Skeletal muscle satellite cell (primary cell): ENCODE data around the gene LRIG1.
A peak's percentile ranks its signal among the peaks of the same experiment; 100 is the strongest.

ENCODE experiments used
- H3K27me3 ChIP-seq: 2 replicates; pipeline ENCODE4 v1.7.0; 2013; ENCODE audit warnings: low read length; ENCODE audit not compliant: control insufficient read depth, insufficient read depth
- H3K36me3 ChIP-seq: 2 replicates; pipeline ENCODE4 v1.7.0; 2013; ENCODE audit warnings: mild to moderate bottlenecking, control low read depth, low read length; ENCODE audit not compliant: insufficient read depth
- H3K4me1 ChIP-seq: 2 replicates; pipeline ENCODE4 v1.7.0; 2013; ENCODE audit warnings: low read length; ENCODE audit not compliant: control insufficient read depth, insufficient read depth
- H3K4me2 ChIP-seq: 2 replicates; pipeline ENCODE4 v1.7.0; 2013; ENCODE audit warnings: mild to moderate bottlenecking, low read length
- H3K4me3 ChIP-seq: 2 replicates; pipeline ENCODE4 v1.7.0; 2013; ENCODE audit warnings: low read length
- H3K9ac ChIP-seq: 2 replicates; pipeline ENCODE4 v1.7.0; 2013; ENCODE audit warnings: mild to moderate bottlenecking, low read depth, low read length, moderate library complexity
- H3K9me3 ChIP-seq: replicated peaks from 2 replicates; pipeline ENCODE4 v1.7.0; 2013; ENCODE audit warnings: mild to moderate bottlenecking, control low read depth, low read length

The LRIG1 gene

DNA sequence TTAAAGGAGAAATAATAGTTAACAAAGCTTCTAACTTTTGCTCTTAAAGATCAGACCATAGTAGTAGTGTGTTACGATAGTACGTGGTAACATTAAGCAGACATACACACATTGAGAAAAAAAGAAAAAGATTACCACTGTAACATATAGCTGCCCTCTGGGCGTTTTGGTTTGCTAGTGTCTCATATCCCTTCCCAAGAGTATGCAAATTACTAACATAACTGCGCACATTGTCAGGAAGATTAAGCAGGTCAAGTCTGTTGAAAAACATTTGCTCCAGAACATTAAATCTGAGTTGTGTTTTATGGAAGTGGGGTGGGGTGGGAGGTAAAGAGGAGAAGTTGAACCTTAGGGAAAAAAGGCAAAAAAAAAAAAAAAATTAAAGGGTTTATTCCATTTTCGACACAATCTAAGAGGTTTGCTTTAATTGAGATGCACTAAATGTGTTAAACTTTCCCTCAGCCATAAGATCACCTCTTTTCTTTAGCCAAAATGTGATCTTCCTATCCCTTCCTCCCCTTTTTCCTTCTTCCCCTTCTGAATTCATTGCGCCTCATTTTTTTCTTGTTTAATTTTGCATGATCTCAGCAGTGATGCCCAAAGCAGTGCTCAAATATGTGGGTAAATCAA lies 1.5 kb upstream of the LRIG1 start:
- H3K9me3 ChIP-seq = no peaks in the 10 kb centered on the region
- no peak overlapping the region for H3K4me3 ChIP-seq
- no peaks in the 10 kb centered on the region for H3K36me3 ChIP-seq

DNA sequence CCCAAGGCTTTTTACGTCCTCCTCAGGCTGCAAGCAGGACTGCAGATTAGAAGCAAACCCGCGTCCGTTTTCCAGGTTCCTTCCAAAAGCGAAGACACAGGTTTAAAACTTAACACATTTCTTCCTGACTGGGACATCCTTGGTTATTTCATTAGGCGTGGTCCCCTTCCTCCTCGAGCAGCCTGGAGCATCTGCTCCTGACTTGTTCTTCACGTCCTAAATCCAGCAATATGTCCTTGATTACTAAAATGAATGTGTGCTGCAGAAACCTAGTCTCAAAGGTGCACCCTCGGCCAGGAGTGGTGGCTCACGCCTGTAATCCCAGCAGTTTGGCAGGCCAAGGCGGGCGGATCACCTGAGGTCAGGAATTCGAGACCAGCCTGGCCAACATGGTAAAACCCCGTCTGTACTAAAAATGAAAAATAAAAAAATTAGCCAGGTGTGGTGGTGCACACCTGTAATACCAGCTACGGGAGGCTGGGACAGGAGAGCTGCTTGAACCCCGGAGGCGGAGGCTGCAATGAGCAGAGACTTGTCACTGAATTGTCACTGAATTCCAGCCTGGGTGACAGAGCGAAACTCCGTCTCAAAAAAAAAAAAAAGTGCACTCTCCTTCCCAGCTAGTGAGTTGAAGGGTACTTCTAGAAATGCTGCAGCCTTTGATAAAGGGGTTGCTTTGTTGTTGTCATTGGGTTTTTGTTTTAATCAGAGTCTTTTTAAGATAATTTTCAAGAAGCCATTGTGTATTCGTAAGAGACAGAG lies 842 bp upstream of the LRIG1 start:
- Histone ChIP-seq H3K36me3 (no peaks in the 10 kb centered on the region), H3K4me2 (peak overlapping the region; percentile 96), H3K4me3 (peak overlapping the region; percentile 80), H3K4me1 (peaks cover 6% of the 10 kb centered on the region), H3K9me3 (no peaks in the 10 kb centered on the region), H3K27me3 (peaks cover 56% of the 10 kb centered on the region), H3K9ac (peak overlapping the region; percentile 23)

More for the DNA sequence above, 1.5 kb upstream of the LRIG1 start:
- Histone ChIP-seq H3K4me1 (peaks cover 6% of the 10 kb centered on the region), H3K27me3 (peaks cover 59% of the 10 kb centered on the region), H3K9ac (no peak overlapping the region), H3K4me2 (no peak overlapping the region)

DNA sequence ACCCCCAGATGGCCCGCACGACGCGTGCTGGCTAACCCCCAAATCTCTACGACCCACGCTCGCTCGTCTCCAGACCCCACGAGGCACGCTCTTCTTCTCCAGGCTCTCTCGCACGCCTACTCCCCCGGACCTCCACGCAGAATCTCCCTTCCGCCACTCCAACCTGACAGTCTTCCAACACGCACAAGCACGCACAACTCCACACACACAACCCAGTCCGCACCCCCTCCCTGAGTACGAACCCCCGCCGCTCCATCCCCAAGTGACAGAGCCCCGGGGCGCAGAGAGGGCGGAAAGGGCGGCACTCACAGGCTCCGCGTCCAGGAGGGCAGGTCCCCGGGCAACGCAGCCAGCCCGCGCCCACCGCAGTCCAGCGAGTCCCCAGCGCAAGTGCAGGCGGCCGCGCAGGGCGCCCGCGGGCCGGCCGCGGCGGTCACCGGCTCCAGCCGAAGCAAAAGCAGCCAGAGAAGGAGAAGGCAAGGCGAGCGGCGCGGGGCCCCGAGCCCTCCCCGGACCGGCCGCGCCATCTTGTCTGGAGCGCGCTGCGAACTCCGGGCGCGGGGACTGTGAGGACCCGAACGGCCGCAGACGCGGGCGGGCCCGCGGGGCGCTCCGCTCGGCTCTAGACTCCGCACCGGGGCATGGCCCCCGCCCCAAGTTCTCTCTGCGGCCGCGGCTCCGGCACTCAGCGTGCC lies 794 bp downstream of the LRIG1 start:
- Histone ChIP-seq H3K9me3 (no peaks in the 10 kb centered on the region), H3K4me2 (peak overlapping the region; percentile 95), H3K4me1 (peaks cover 6% of the 10 kb centered on the region), H3K36me3 (no peaks in the 10 kb centered on the region), H3K9ac (peak overlapping the region; percentile 74), H3K4me3 (peak overlapping the region; percentile 86), H3K27me3 (peaks cover 59% of the 10 kb centered on the region)

DNA sequence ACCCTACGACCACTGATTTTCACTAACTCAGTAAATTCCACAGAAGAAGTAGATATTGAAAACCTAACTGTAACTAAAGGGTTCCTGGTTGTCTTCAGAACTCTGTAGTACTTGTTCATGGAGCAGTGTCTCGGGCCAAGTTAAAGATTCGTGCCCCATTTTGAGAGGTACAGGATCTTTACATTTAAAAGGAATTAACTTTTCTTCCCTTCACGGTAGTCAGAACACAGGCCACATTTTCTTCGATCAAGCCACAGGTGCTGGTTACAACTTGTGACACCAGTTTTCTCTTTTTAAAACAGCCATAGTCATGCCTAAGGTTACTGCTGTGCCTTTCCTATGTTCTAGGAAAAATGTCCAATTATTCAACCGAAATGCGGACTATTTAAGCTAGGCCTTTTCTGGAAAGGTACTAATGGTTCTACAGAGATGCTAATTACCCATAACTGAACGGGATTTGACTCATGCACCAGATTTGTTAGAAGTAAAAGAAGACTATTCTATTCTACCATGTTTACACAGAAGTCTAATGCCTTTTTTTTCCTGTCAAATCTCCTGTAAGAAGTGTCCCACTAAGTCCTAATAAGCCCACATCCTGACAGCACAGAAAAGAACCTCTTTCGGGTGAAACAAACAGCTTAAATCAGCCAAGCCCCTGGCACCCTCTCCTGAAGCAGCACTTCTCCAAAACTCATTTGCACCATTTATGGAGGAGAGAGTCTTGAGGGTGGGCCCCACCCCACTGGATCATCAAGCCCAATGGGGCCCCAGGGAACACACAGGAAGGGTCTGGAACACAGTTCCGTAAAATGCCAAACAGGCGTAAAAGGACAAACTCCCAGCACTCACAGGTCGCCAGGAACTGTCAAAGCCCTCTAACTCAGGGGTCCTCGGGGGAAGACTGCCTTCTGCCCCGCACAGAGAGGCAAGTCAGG lies 1.9 kb downstream of the LRIG1 start:
- H3K9ac ChIP-seq = no peak overlapping the region
- H3K4me2 ChIP-seq = peak overlapping the region; percentile 95
- H3K36me3 ChIP-seq = no peaks in the 10 kb centered on the region
- peaks cover 6% of the 10 kb centered on the region for H3K4me1 ChIP-seq
- peaks cover 58% of the 10 kb centered on the region for H3K27me3 ChIP-seq
- H3K4me3 ChIP-seq = peak overlapping the region; percentile 41
- no peaks in the 10 kb centered on the region for H3K9me3 ChIP-seq

DNA sequence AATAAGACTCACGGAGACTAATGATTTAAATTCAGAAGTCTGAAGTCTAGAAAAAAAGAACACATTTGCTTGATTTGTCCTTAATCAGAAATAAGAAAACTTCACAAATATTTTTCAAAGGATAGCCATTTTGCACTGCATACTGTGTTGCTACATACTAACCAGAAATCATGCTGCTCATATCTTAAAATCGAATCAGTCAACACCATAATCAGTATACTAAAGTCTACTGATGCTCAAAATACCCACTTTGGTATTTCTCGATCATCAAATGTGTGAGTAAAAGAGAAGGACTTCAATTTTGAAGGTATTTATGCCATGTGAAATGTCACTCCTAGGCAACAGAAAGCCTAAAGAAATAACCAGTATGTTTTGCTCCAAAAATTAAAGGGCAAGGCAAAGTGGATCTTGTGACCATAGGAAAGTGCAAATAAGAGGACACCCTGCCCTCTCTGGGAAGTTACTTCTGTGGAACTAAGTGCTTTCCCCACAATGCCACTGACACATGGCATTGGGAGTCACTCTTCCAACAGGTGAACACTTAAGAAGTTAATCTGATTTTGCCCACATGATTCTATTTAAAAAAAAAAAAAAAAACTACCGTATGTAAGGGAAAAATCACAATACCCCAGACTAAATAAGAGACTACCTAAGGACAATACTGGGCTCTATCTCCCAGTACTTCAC lies 2.7 kb downstream of the LRIG1 start:
- H3K9me3 ChIP-seq = no peaks in the 10 kb centered on the region
- no peak overlapping the region for H3K9ac ChIP-seq
- H3K27me3 ChIP-seq = peaks cover 50% of the 10 kb centered on the region
- no peaks in the 10 kb centered on the region for H3K36me3 ChIP-seq
- H3K4me1 ChIP-seq = peaks cover 6% of the 10 kb centered on the region
- no peak overlapping the region for H3K4me2 ChIP-seq
- no peak overlapping the region for H3K4me3 ChIP-seq

DNA sequence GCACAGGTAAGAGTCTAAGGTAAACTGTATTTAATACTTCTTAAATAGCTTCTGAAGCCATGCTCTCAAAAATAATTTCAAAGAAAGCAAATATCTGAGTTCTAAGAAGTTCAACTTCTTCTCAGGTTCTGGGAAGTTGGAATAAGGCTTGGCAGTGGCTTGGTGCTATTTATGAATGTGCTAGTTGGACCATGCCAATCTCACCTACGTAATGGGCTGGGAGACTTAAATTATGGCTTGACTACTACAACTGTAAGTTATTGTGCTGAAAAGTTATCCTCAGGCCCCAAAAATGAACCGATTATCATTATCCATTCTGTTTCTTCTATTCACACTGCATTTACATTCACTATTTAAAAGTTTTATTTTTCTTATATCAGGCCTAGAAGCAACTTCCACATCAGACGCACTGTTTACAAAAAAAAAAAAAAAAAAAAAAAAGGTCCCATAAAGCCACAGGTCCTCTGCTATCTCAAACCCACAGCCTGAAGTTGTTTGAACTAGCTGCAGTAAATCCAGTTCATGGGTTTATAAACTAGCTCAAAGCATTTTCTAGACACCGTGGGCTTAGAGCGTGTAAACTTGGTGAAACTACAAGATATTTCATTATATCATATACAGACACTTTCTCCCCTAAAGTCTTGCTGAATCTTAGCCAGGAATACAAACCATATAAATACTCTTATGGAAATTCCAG lies 3.4 kb downstream of the LRIG1 start:
- H3K27me3 ChIP-seq = peaks cover 46% of the 10 kb centered on the region
- H3K4me1 ChIP-seq = peaks cover 6% of the 10 kb centered on the region
- no peaks in the 10 kb centered on the region for H3K36me3 ChIP-seq
- no peak overlapping the region for H3K4me3 ChIP-seq
- H3K9me3 ChIP-seq = no peaks in the 10 kb centered on the region
- H3K4me2 ChIP-seq = no peak overlapping the region
- H3K9ac ChIP-seq = no peak overlapping the region

DNA sequence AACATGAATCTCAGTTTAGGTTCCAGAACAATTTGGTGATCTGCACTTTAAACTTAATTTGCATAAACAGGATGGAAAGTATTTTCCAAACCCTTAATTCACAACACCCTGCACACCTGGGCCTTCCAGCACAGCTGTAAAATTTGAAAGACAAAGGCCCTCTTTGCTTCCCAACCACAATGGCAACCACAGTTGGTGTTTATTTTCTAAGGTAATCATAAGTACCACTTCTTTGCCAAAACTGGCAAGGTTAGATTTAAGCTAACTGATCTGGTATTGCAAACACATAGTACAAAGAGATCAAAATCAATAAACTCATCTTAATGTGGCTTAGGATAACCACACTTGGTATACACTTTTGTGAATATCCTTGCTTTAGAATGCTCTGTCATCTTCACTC lies 4.1 kb downstream of the LRIG1 start:
- H3K9me3 ChIP-seq = no peaks in the 10 kb centered on the region
- no peak overlapping the region for H3K4me3 ChIP-seq
- H3K4me1 ChIP-seq = peaks cover 6% of the 10 kb centered on the region

DNA sequence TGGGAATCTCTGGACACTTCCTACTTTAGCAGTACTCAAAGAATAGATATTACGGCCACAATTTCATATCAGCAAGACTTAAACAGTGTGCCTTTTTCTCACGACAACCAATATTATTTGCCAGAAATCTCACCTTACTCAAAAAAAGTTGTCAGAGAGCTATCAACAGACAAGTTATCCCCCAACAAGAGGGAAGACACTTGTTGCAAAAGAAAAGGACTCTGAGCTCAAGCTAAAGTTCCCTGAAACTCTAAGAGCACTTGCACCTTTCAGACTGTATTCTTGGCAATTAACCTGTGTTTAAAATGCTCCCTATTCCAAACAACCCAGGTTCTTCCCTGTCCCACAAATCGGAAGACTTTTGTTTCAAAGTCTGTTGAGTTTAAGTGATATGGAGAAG lies 4.5 kb downstream of the LRIG1 start:
- Histone ChIP-seq H3K36me3 (no peaks in the 10 kb centered on the region), H3K27me3 (peaks cover 35% of the 10 kb centered on the region), H3K9me3 (no peaks in the 10 kb centered on the region), H3K4me2 (no peak overlapping the region), H3K4me3 (no peak overlapping the region), H3K9ac (no peak overlapping the region), H3K4me1 (peaks cover 2% of the 10 kb centered on the region)

More for the DNA sequence above, 4.1 kb downstream of the LRIG1 start:
- Histone ChIP-seq H3K9ac (no peak overlapping the region), H3K4me2 (no peak overlapping the region), H3K36me3 (no peaks in the 10 kb centered on the region), H3K27me3 (peaks cover 40% of the 10 kb centered on the region)

DNA sequence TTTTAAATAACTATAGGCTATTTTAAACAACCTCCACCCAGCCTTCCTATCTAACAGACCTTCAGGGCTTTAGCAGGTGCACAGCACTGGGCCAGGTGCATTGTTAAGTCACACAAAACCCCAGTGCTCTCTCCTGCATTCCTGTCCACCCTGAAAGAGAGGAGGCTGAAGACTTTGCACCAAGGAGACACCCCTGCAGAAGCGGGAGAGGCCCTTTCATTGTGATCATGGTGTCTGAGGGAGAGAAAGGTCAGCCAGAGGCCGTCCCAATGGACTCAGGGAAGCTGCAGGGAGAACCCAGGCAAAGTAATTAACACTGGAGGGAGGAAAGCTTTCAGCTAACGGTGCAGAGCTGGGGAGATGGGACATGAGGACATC lies 5.2 kb downstream of the LRIG1 start:
- Histone ChIP-seq H3K9me3 (no peaks in the 10 kb centered on the region), H3K27me3 (peaks cover 35% of the 10 kb centered on the region), H3K4me1 (no peaks in the 10 kb centered on the region), H3K36me3 (no peaks in the 10 kb centered on the region), H3K4me3 (no peak overlapping the region), H3K9ac (no peak overlapping the region), H3K4me2 (no peak overlapping the region)

DNA sequence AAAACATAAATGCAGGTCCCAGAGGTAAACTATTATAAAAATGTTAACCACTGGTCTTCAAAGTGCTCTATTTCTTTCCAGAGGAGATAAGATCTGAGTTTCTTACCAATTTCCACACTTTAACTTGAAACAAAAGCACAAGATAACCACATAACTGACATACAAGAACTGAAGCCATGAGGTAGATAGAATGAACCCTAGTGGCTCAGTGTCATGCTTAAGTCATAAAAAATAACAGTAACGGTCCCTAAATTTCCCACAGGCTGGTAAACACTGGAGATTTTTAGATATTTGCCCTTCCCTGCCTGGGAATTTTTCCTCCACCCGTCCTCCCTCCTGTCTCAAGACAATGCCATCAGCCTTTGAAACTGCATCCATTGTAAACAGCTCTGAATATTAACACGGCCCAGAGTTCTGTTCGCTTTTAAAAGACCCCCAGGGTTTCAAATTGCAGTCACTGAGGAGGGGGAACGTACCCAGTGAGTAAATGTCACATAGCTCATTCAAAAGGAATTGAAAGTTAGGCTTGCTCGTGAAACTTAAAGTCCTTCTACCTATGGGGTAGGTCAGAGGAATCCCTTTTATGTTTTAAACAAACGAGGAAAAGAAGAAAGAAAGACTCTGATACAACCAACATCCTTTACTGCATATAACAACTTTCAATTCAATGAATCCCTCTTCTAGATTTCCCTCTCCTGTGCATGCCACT lies 5.7 kb downstream of the LRIG1 start:
- H3K27me3 ChIP-seq = peaks cover 35% of the 10 kb centered on the region
- no peaks in the 10 kb centered on the region for H3K4me1 ChIP-seq
- H3K36me3 ChIP-seq = no peaks in the 10 kb centered on the region
- H3K9ac ChIP-seq = no peak overlapping the region
- H3K9me3 ChIP-seq = no peaks in the 10 kb centered on the region
- no peak overlapping the region for H3K4me3 ChIP-seq
- H3K4me2 ChIP-seq = no peak overlapping the region
